SIG-M5 treated with dmso at 0.1 percent for 504 hours (cell line): Measurements from ENCODE around the gene ACTL8.

Experiments used
- DNase-seq: peaks from one replicate; lab custom pipeline; 2025; ENCODE audit not compliant: unreplicated experiment; lab: John Stamatoyannopoulos, UW

ACTL8 gene

GRCh38 chr1:17798799-17799382 lies 43.8 kb downstream of the ACTL8 start:
- no peak for DNase-seq

GRCh38 chr1:17799642-17800041 lies 44.5 kb downstream of the ACTL8 start:
- DNase-seq, result no peak

GRCh38 chr1:17802164-17802563 lies 47.0 kb downstream of the ACTL8 start:
- no peak for DNase-seq

GRCh38 chr1:17802945-17803344 lies 47.8 kb downstream of the ACTL8 start:
- no peak for DNase-seq

- DNase-seq, result no peak
Observed at GRCh38 chr1:17805869-17806684, 50.9 kb downstream of the ACTL8 start.

GRCh38 chr1:17808816-17809215 lies 53.7 kb downstream of the ACTL8 start:
- no peak for DNase-seq

GRCh38 chr1:17810668-17811067 lies 55.5 kb downstream of the ACTL8 start:
- no peak for DNase-seq

GRCh38 chr1:17816511-17816910 lies 61.4 kb downstream of the ACTL8 start:
- no peak for DNase-seq

- DNase-seq, result no peak
Observed at GRCh38 chr1:17819129-17819802, 64.1 kb downstream of the ACTL8 start.

GRCh38 chr1:17820198-17820597 lies 65.1 kb downstream of the ACTL8 start:
- no peak for DNase-seq

GRCh38 chr1:17822741-17823426 lies 67.8 kb downstream of the ACTL8 start:
- no peak for DNase-seq

- DNase-seq, result no peak
Observed at GRCh38 chr1:17825273-17826164, 70.4 kb downstream of the ACTL8 start.

GRCh38 chr1:17826165-17826488 lies 71.0 kb downstream of the ACTL8 start:
- DNase-seq, result no peak

GRCh38 chr1:17828991-17829390 lies 73.9 kb downstream of the ACTL8 start:
- no peak for DNase-seq

- DNase-seq, result no peak
Observed at GRCh38 chr1:17829579-17829978, 74.4 kb downstream of the ACTL8 start.

- peak; percentile 19 for DNase-seq
Observed at GRCh38 chr1:17831597-17831996, 76.5 kb downstream of the ACTL8 start.

- DNase-seq, result no peak
Observed at GRCh38 chr1:17833661-17834501, 78.7 kb downstream of the ACTL8 start.

GRCh38 chr1:17834561-17835100 lies 79.5 kb downstream of the ACTL8 start:
- no peak for DNase-seq

GRCh38 chr1:17837233-17838030 lies 82.3 kb downstream of the ACTL8 start:
- no peak for DNase-seq
